HG02759 (cell line): ENCODE data around the gene WDR62.
"Not testable (repeated sequence)": the region's sequence is repeated elsewhere in the genome, so short reads cannot be mapped to it uniquely, and the experiment has no call there.

ENCODE experiments used
- ATAC-seq: cut with Tn5 transposase; IDR thresholded peaks from one replicate; pipeline ENCODE4 v1.9.1; 2021; ENCODE audit warnings: mild to moderate bottlenecking, moderate library complexity; ENCODE audit not compliant: unreplicated experiment

Gene WDR62

GRCh38 chr19:36106991-36107390 lies 52.3 kb downstream of the WDR62 start:
- ATAC-seq, result no peak

DNA sequence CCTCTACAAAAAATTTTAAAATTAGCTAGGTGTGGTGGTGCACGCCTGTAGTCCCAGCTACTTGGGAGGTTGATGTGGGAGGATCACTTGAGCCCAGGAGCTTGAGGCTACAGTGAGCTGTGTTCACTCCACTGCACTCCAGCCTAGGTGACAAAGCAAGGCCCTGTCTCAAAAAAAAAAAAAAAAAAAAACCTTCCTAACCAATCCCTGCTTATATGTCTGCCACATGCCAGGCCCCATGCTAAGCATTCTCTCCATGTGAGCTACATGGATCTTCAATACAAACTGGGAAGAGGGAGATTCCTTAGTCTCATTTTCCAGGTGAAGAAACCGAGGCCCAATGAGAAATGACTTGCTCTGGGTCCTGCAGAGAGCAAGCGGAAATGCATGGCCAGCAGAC lies 54.0 kb downstream of the WDR62 start:
- no peak for ATAC-seq

DNA sequence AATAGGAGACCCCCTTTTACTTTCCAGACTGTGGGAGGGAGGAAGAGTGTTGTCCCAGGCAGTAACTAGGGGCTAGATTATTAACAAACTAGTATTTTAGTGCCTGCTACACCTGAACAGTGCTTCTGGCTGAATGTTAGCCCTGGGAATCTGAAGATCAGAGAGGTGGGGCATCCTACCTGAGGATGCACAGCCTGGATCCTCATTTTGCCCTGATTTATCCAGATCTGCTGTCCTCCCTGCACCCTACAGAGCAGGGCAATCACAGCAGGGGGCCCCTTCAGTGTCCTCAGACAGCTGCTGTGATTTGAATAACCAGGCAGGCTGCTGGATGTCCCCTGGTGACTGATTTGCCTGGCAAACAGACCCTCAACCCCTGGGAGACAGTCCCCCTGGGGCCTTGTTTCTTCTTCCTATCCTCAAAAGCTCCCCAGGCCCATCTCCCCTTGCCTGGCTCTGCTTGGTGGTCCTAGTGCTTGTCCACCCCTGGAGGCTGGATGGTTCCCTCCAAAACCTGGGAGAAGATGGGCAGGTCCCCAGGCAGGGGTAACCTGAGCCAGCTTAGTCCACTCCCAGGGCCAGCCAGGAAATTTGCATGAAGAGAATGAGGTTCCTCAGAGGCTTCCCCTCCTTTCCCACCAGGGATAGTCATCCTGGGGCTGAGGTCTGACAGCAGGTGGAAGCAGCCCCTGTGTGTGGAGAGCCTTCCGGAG lies 55.9 kb downstream of the WDR62 start, which contains the start of gene OVOL3:
TSS of gene OVOL3 (plus strand) at position 657 of the 713 bp plus-strand sequence. CDS start 60 bp downstream, outside the sequence.
- ATAC-seq, result no peak

GRCh38 chr19:36111200-36111539 lies 56.5 kb downstream of the WDR62 start:
- ATAC-seq, result no peak

- no peak for ATAC-seq
Observed at GRCh38 chr19:36112678-36113077, 58.0 kb downstream of the WDR62 start.

- ATAC-seq, result no peak
Observed at GRCh38 chr19:36113425-36113824, 58.7 kb downstream of the WDR62 start.

DNA sequence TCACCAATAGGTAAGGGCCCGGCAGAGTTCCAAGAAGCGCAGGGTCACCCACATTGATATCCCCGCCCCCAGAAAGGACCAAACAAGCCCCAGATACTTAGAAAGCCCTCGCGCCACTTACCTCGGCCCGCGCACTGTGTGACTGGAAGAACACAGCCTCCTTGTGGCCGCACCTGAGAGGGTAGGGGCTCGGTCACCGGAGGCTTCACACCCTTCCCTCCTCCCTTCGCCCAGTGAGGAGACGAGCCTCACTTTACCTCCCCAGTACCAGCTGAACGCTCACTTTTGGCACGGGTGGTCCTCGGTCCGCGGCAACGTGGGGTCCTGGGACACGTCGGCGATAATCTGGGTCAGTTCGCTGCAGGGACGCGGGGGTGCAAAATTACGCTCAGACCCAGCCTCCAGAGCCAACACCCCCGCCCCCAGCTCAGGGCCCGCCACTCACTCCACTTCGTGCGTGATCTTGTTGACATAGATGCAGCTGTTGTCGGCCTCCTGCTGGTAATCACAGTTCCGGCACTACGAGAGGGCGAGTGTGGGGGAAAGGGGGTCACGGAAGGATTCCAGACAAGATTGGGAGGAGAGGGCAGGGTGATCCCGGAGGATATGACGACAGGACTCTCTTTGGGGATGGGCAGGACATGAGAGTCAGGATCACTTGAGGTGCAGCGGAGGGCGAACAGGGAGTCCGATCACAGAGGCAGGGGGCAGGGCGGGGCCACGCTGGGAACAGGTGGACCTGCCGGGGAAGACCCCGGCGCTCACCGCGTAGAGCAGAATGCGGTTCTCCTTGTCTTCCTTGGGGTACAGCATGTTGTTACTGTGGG lies 59.4 kb downstream of the WDR62 start:
- no peak for ATAC-seq

GRCh38 chr19:36114721-36115452 lies 60.2 kb downstream of the WDR62 start, which contains the start of gene POLR2I:
TSS of gene POLR2I (minus strand) at chr19:36114875. CDS start at chr19:36114856, 19 bp downstream.
- peak; percentile 82 for ATAC-seq

GRCh38 chr19:36115453-36116343 lies 61.0 kb downstream of the WDR62 start, which contains the start of gene TBCB:
TSS of gene TBCB (plus strand) at chr19:36115468. CDS start at chr19:36115561, 93 bp downstream.
- peak; percentile 37 for ATAC-seq

- no peak for ATAC-seq
Observed at GRCh38 chr19:36116344-36116637, 61.6 kb downstream of the WDR62 start.

DNA sequence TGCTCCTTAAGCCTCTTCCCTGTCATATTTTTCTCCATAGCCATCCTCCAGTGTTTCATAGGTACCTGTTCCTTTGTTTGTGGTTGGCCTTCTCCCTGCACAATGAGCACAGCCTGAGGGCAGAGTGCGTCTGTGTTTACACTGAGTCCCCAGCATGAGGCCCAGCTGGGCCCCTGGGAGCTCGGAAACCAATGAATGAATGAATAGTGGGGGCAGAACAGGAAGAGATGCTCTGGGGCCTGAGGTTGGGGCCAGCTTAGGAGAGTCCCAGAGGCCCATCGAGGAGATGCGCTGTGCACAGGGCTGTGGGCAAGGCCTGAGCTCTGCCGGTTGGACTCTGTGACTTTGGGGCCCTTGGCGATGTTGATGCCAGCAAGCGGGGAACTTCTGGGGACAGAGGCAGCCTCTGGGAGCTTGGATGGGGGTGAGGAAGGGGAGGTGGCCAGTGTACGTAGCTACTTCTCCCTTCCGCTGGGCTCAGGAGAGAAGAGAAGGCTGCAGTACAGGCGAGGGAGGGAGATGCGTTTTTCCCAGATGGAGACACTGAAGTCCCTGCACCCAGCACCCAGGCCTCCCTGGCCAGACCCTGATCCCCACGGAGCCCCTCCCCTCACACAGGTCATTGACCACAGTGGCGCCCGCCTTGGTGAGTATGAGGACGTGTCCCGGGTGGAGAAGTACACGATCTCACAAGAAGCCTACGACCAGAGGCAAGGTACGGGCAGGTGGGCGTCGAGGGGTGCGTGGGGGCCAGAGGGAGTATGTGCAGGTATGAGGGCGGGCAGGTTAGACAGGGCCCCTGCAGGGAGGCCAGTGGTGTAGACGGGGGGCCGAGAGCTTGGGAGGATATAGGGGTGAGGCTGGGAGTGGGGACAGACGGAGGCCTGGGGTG lies 65.6 kb downstream of the WDR62 start:
- no peak for ATAC-seq

DNA sequence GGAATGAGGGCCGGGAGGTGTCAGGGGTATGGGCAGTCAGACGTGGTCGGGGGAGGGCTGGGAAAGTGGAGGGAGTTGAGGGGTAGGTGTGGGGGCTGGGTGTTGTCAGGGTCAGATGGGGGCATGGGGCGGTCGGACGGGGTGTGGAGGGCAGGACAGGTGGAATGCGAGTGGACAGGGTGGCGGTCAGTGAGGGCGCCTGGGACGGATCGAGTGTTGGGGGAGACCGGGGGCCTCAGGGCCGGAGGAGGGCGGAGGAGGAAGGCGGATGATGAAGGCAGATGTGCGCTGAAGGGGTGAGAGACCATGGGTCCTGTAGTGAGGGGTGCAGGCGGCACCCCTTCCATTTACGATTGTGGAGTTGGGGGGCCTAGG lies 66.3 kb downstream of the WDR62 start:
- ATAC-seq, result no peak

- ATAC-seq, result no peak
Observed at GRCh38 chr19:36121486-36122124, 66.9 kb downstream of the WDR62 start.

DNA sequence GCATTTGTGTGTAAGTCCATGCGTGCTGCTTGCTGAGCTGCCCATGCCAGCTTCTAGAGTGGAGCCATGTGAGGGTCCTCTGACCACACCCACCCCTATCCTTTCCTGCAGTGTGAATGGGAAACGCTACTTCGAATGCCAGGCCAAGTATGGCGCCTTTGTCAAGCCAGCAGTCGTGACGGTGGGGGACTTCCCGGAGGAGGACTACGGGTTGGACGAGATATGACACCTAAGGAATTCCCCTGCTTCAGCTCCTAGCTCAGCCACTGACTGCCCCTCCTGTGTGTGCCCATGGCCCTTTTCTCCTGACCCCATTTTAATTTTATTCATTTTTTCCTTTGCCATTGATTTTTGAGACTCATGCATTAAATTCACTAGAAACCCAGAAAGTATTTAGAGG lies 70.9 kb downstream of the WDR62 start:
- ATAC-seq, result no peak

DNA sequence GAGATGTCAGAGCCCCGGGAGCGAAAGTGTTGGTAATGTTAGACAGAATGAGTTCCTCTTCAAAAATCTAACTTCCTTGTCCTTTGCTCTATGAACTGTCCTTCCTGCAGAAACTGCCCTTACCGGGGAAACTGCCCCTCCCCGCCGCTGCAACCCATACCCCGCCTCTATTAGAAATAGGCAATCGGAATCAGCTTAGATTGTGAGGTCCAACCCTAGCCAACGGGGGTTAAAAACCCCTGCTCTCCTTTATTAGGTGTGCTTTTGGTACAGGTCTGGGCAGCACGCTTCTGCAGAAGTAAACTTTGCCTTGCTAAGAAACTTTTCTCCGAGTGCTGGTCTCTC lies 73.7 kb downstream of the WDR62 start:
- peak; percentile 7 for ATAC-seq

GRCh38 chr19:36131221-36131620 lies 76.5 kb downstream of the WDR62 start:
- ATAC-seq, result not testable (repeated sequence)

DNA sequence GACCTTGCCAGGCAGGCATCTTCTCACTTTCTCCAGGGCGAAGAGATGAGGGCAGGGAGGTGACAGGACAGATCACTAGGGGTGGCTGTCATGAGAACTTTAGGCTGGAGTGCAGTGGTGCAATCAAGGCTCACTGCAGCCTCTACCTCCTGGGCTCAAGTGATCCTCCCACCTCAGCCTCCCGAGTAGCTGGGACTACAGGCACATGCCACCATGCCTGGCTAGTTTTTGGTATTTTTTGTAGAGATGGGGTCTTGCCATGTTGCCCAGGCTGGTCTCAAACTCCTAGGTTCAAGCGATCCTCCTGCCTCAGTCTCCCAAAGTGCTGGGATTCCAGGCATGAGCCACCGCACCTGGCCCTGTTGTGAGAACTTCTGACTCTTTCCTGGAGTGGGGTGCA lies 80.2 kb downstream of the WDR62 start:
- ATAC-seq, result not testable (repeated sequence)

- no peak for ATAC-seq
Observed at GRCh38 chr19:36136964-36137686, 82.4 kb downstream of the WDR62 start.

DNA sequence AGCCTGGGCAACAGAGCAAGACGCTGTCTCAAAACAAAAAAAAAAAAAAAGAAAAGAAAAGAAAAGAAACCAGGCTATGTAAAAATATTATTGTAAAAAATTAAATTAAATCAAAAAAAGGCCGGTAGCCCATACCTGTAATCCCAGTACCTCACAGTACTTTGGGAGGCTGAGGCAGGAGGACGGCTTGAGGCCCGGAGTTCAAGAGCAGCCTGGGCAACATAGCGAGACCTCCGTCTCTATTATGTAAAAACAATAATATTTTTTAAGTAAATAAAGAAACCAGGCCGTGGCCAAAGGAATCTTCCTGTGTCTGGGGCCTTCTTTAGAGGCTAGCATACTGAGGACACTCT lies 84.4 kb downstream of the WDR62 start:
- ATAC-seq, result no peak
